Endothelial cell of umbilical vein (primary cell): ENCODE measurements around the gene HNRNPH3.

Source experiments
- CTCF ChIP-seq, 2 donors: IDR thresholded peaks; 1 replicate in 1 of 2; 2 replicates in 1 of 2; pipeline ENCODE4 v1.5.1; 2011; ENCODE audit warnings: low read length in 2 of 2, mild to moderate bottlenecking in 2 of 2, moderate library complexity in 2 of 2, control low read depth in 1 of 2, inconsistent platforms in 1 of 2, low read depth in 1 of 2; ENCODE audit not compliant: insufficient read depth in 1 of 2; ENCODE audit errors: extremely low read depth in 1 of 2
- POLR2AphosphoS5 ChIP-seq: IDR thresholded peaks from 2 replicates; pipeline ENCODE4 v1.6.1; 2012; ENCODE audit warnings: low read depth, mild to moderate bottlenecking, control low read depth, low read length, moderate library complexity; ENCODE audit not compliant: insufficient read depth
- TF ChIP-seq, protein P1 (sequence below): IDR thresholded peaks from 2 replicates; pipeline ENCODE4 v1.6.1; 2011; ENCODE audit not compliant: insufficient read depth, insufficient read length

GRCh38 chr10:68359189-68359588 is 27.3 kb downstream of the HNRNPH3 start:
- TF ChIP-seq, protein P1, sequence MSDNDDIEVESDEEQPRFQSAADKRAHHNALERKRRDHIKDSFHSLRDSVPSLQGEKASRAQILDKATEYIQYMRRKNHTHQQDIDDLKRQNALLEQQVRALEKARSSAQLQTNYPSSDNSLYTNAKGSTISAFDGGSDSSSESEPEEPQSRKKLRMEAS: no peak
- TF ChIP-seq POLR2AphosphoS5 (no peak), CTCF (IDR thresholded peaks at IDR 0.05; ENCODE audit: extremely low read depth in 1 of 2, insufficient read depth in 1 of 2, low read depth in 1 of 2, low read length in 2 of 2) (no peak)
